ENCODE data around the gene CCDC32.
"Not testable (repeated sequence)": the region's sequence is repeated elsewhere in the genome, so short reads cannot be mapped to it uniquely, and the experiment has no call there.

CCDC32 gene

GRCh38 chr15:40564591-40565332 lies at the start of gene CCDC32:
CCDC32 (minus strand) TSS chr15:40565042; CDS start chr15:40563015, 2,027 bp downstream.
- DNase-seq = peak; percentile 98 to 100 (median 99)
- intact Hi-C loops (cut with DNase I) = loop anchor here (1.0 to 10.0 kb wide), 6 partner anchors 29 to 550 kb away; partner anchors contain the start of genes BAHD1, INO80, RAD51 and RMDN3

GRCh38 chr15:40613080-40613479 lies 48.2 kb upstream of the CCDC32 start:
- intact Hi-C loops (cut with DNase I) = no loop called here
- no peak for DNase-seq

DNA sequence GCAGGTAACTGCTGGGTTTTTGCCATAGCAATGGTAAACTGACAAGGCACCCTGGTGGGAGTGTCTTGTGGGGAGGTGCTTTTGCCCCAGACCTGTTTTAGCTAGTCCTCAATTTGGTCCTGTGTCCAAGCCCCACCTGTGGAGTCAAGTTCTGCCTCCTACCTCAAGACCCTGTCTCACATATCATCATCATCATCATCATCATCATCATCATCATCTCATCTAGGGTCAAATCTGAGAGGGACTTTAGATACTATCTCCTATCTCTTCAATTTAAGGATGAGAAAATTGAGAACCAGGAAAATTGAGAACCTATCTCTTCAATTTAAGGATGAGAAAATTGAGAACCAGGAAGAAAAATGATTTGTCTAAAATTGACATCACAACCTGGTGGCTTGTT lies 39.1 kb upstream of the CCDC32 start:
- no peak for DNase-seq
- intact Hi-C loops (cut with DNase I) = no loop called here

DNA sequence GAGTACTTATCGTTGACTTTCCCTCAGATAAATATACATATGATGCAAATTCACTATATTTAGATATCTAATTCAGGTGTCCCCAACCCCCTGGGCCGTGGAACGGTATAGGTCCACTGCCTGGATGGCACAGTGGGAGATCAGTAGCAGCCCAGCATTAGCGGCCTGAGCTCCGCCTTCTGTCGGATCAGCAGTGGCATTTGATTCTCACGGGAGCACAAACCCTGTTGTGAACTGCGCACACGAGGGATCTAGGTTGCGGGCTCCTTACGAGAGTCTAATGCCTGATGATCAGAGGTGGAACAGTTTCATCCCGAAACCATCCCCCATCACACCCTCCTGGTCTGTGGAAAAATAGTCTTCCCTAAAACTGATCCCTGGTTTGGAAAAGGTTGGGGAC lies 36.1 kb upstream of the CCDC32 start:
- DNase-seq = no peak
- intact Hi-C loops (cut with DNase I) = no loop called here

DNA sequence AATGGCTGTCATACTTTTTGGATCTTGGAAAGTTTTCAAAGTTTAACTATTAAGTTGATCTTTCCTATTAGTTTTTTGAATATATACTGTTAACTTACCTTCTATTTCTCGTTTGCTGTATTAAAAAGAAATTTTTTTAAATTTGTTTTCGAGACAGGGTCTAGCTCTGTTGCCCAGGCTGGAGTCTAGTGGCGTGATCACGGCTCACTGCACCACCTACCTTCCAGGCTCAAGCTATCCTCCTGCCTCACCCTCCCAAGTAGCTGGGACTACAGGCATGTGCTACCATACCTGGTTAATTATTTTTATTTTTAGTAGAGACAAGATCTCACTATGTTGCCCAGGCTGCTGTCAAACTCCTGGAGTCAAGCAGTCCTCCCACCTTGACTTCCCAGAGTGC lies 33.8 kb upstream of the CCDC32 start:
- DNase-seq = no peak
- intact Hi-C loops (cut with DNase I) = no loop called here

- intact Hi-C loops (cut with DNase I) = no loop called here
- DNase-seq = no peak
Observed at GRCh38 chr15:40598126-40598525, 33.3 kb upstream of the CCDC32 start.

DNA sequence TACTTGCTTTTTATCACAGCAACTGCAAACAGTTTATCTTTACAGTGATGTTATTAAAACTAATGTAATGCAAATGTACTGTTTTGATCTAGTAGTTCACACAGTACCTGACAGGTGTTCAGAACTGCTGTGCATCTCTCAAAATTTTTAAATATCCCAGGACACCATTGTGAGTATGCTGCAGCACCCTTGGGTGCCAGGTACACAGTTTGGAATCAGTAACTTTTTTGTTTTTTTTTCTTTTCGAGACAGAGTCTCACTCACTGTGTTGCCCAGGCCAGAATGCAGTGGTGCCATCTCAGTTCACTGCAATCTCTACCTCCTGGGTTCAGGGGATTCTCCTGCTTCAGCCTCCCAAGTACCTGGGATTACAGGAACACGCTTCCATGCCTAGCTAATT lies 32.2 kb upstream of the CCDC32 start:
- intact Hi-C loops (cut with DNase I) = no loop called here
- no peak for DNase-seq

GRCh38 chr15:40595773-40596172 lies 30.9 kb upstream of the CCDC32 start:
- intact Hi-C loops (cut with DNase I) = loop anchor here (2.0 kb wide), 1 partner anchor 299 kb away; the partner anchor contains the start of gene VPS18
- no peak for DNase-seq

GRCh38 chr15:40595219-40595618 lies 30.4 kb upstream of the CCDC32 start:
- intact Hi-C loops (cut with DNase I) = loop anchor here (2.0 kb wide), 1 partner anchor 300 kb away; the partner anchor contains the start of gene VPS18
- DNase-seq = no peak

DNA sequence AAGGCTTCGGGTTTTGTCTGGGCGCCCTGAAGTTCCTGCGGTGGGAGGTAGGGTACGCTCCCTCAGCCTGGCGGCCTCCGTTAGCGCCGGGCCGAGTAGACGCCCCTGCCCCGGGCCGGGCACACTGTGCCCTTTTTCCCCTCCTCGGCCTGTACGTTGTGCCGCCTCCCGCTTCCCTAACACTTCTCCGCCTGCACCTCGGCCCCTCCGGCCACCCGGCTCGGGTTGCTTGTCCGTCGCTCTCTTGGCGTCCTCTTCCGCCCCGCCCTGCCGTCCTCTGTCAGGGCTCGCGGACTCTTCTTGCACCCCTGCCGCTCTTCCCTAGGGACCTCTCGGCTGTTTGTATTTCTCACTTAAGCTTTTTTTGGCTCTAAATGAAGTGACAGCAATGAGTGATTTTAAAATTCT lies 29.6 kb upstream of the CCDC32 start:
- DNase-seq = peak in 3 of 10 donors; percentile 18 to 85 (median 73)
- intact Hi-C loops (cut with DNase I) = loop anchor here (2.0 kb wide), 1 partner anchor 300 kb away; the partner anchor contains the start of gene VPS18

- intact Hi-C loops (cut with DNase I) = loop anchor here (1.0 to 2.0 kb wide), 2 partner anchors 29 to 301 kb away; partner anchors contain the start of genes CCDC32 and VPS18
Observed at GRCh38 chr15:40593588-40594428, 29.0 kb upstream of the CCDC32 start, which contains the start of gene KNL1. KNL1 (plus strand) TSS chr15:40594249; CDS start chr15:40602932, 8,683 bp downstream.

GRCh38 chr15:40593165-40593564 lies 28.3 kb upstream of the CCDC32 start:
- no peak for DNase-seq
- intact Hi-C loops (cut with DNase I) = loop anchor here (1.0 kb wide), 1 partner anchor 28 kb away; the partner anchor contains the start of gene CCDC32

More at GRCh38 chr15:40593588-40594428, 29.0 kb upstream of the CCDC32 start, which contains the start of gene KNL1:
- peak; percentile 82 to 98 (median 92) for DNase-seq

DNA sequence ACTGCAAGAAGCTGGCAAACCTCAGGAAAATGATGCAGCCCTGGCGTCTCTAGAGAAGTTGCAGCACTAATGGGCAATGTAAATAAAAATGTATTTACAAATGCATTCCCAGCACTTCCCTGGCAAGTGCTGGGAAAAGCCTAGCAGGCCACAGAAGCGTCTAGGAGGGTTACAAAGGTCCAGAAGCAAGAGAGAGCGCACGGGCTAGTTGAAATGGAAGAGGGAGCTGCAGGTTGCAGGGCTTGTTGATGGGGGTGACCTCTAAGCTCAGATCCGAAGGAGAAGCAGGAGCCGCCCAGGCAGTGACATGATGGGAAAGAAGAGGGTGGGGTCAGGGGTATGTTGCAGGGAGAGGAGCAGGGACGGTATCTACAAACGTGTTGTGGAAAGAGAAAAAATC lies 26.5 kb upstream of the CCDC32 start:
- DNase-seq = no peak
- intact Hi-C loops (cut with DNase I) = no loop called here

GRCh38 chr15:40590667-40591050 lies 25.8 kb upstream of the CCDC32 start:
- no peak for DNase-seq
- intact Hi-C loops (cut with DNase I) = no loop called here

DNA sequence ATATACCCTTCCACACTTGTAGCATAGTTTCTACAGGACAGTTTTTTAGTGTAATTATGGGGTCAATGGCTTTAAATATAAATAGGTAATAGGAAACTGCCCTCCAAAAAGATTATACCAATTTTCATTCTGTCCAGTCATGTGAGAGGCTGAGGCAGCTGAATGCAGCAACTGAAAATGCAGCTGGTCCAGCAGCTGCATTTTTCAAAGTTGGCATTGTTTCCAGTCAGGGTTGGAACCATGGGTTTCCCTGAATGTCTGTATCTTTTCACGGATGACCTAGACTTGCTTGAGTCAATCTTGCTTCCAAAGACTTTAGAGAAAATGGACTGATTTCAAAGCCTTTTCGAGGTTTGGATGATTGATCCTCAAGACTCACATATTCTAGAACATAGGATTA lies 19.3 kb upstream of the CCDC32 start:
- DNase-seq = peak in 4 of 10 donors; percentile 21 to 89 (median 43)
- intact Hi-C loops (cut with DNase I) = no loop called here

DNA sequence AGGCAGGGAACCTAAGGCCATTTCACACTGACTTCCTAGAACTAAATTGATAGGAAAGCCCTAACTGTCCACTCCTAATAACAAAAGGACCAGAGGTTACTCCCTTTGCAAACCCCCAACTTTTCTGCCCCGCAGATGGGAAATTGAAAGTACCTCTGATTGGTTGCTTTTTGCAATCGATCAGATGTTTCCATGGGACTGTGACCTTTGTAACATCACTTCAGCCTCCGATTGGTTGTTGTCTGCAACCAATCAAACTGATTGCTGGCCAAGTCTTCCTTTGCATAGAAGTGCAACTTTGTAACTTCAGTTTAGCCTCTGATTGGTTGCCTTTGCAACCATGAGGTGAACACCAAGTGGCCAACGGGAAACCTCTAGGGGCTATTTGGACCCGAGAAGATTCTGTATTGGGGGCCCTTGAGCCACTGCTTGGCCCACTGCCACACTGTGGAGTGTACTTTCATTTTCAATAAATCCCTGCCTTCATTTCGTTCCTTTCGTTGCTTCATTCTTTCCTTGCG lies 17.9 kb upstream of the CCDC32 start:
- intact Hi-C loops (cut with DNase I) = no loop called here
- no peak for DNase-seq

DNA sequence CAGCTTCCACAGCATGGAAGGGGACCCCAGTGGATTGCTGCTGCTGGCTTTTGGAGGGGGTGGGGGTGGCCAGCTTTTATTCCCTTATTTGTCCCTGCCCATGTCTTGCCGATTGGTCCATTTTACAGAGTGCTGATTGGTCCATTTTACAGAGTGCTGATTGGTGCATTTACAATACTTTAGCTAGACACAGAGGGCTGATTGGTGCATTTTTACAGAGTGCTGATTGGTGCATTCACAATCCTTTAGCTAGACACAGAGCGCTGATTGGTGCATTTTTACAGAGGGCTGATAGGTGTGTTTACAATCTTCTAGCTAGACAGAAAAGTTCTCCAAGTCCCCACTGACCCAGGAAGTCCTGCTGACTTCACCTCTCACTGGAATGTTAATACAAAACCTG lies 17.0 kb upstream of the CCDC32 start:
- intact Hi-C loops (cut with DNase I) = not testable (repeated sequence)

GRCh38 chr15:40578892-40579291 lies 14.1 kb upstream of the CCDC32 start:
- intact Hi-C loops (cut with DNase I) = no loop called here
- DNase-seq = no peak

More for the DNA sequence above, 17.0 kb upstream of the CCDC32 start:
- DNase-seq = not testable (repeated sequence)

GRCh38 chr15:40576914-40577313 lies 12.1 kb upstream of the CCDC32 start:
- intact Hi-C loops (cut with DNase I); DNase-seq: not testable (repeated sequence)

DNA sequence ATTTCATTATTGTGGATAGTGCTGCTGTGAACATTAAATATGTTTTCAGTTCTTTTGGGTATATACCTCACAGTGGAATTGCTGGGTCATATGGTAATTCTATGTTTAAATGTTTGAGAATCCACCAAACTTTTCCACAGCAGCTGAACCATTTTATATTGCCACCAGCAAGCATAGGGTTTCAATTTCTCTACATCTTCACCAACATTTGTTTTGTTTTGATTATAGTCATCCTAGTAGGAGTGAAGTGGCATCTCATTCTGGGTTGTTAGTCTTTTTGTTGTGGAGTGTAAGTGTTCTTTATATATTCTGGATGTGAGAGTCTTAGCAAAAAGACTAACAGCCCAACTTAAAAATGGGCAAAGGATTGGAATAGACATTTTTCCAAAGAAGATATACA lies 10.3 kb upstream of the CCDC32 start:
- intact Hi-C loops (cut with DNase I) = no loop called here
- DNase-seq = no peak
